HT-29 (cell line): ENCODE data around the gene PLXDC1. TPM values are rescaled to one million over a fixed set of nuclear protein-coding genes. Genes with fewer than 3 reads are reported as not detected.
"Not testable (repeated sequence)": the region's sequence is repeated elsewhere in the genome, so short reads cannot be mapped to it uniquely, and the experiment has no call there.

Source experiments
- DNase-seq: peaks from one replicate; pipeline ENCODE4 v3.0.0-alpha.2; 2015; ENCODE audit warnings: low spot score
- total RNA-seq: library from RNA; depleted of rRNA; stranded (reverse); fragments of >200 nt; shearing (Covaris generic); gene quantifications from 2 replicates; pipeline ENCODE4 v1.2.3, GENCODE V29; 2014

PLXDC1 gene
- total RNA-seq, 1 experiment from 2014 or later: not detected

GRCh38 chr17:39064374-39064773, 87.1 kb downstream of the PLXDC1 start:
- no peak for DNase-seq

- no peak for DNase-seq
Measured at GRCh38 chr17:39063681-39064069, 87.8 kb downstream of the PLXDC1 start.

DNA sequence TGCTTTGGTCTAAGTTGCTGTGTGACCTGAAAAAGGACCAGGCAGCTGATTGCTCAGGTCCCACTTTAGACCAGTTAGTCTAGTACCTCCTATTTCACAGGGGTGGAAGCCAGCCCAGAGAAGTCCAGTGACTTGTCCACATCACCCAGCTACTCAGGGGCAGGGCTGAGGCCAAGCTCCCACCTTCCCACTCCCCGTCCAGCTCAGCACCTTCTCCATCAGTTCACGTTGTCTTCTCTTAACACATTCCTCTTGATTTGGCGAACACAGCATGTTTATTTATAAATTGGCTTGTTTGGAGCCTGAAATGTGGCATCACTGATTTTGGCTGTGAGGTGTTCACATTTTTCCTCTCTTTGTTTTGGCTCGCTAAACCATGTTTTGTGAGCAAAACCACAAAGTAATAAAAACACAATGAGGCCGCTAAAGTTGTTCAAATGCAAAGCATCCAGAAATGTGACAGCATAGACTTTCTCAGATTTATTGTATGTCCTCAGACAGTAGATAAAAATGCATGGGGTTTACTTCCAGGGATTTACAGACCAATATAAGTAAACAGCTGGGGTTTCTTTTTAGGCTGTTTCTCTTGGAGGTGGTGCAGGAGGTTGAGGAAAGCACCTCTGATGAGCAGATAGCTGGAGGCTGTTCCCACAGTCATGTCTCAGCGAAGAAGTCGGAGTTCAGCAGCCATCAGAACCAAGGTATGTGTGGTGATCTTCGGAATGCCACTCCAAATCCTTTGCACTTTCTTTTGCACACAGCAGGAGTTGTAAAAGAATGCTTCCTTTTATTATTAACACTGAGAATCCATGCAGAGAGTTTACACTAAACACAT, 88.4 kb downstream of the PLXDC1 start:
- no peak for DNase-seq

GRCh38 chr17:39058524-39058923, 92.9 kb downstream of the PLXDC1 start:
- no peak for DNase-seq

- DNase-seq: no peak
Measured at GRCh38 chr17:39057701-39058206, 93.7 kb downstream of the PLXDC1 start.

- DNase-seq: no peak
Measured at GRCh38 chr17:39054111-39054645, 97.3 kb downstream of the PLXDC1 start.

DNA sequence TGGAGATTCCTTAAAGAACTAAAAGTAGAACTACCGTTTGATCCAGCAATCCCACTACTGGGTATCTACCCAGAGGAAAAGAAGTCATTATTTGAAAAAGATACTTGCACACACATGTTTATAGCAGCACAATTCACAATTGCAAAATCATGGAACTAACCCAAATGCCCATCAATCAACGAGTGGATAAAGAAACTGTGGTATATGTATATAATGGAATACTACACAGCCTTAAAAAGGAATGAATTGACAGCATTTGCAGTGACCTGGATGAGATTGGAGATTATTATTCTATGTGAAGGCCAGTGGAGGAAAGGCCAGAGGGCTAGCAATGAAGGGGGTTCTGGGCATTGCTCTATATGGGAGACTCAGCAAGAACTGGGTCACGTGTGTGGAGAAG, 99.0 kb downstream of the PLXDC1 start:
- DNase-seq: not testable (repeated sequence)

GRCh38 chr17:39051001-39051585, 100.3 kb downstream of the PLXDC1 start:
- DNase-seq: no peak

DNA sequence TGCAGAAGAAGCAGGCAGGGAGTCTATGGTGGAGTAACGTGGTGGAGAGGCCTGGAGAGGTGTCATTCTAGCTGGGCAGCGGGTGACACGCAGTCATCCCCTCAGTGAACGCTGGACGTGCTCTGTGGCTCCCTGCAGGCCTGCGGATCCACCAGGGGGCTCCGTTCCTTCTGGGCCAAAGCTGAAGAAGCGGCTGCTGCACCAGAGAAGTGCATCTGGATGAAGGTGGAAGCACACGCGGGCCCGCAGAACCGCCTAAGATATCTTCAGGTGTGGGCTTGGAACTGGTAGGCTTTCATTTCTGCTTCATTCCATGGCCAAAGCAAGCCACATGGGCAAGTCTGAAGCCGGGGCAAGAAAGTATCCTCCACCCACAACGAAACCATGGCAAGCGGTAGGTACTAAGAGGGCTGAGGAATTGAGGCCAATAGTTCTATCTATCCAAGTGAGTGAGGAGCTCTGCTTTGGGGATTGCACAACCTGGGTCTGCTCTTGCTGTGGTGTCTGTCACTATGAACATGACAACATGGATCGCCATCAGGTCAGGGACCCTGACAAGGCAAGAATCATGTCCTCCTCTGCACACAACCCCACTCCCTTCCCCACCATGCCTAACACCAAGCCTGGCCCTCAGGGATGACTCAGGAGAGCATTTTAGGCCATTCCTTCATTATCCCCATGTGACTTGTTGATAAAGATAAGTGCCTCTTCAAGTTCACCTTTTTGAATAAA, 105.3 kb downstream of the PLXDC1 start:
- DNase-seq: no peak

GRCh38 chr17:39036009-39036408, 115.4 kb downstream of the PLXDC1 start:
- DNase-seq: peak; percentile 53

- not testable (repeated sequence) for DNase-seq
Measured at GRCh38 chr17:39035578-39035977, 115.9 kb downstream of the PLXDC1 start.

- no peak for DNase-seq
Measured at GRCh38 chr17:39028690-39029089, 122.7 kb downstream of the PLXDC1 start.

GRCh38 chr17:39027455-39028035, 123.9 kb downstream of the PLXDC1 start:
- DNase-seq: no peak

- peak; percentile 71 for DNase-seq
Measured at GRCh38 chr17:39026980-39027451, 124.4 kb downstream of the PLXDC1 start.

- DNase-seq: not testable (repeated sequence)
Measured at GRCh38 chr17:39026346-39026745, 125.1 kb downstream of the PLXDC1 start.

DNA sequence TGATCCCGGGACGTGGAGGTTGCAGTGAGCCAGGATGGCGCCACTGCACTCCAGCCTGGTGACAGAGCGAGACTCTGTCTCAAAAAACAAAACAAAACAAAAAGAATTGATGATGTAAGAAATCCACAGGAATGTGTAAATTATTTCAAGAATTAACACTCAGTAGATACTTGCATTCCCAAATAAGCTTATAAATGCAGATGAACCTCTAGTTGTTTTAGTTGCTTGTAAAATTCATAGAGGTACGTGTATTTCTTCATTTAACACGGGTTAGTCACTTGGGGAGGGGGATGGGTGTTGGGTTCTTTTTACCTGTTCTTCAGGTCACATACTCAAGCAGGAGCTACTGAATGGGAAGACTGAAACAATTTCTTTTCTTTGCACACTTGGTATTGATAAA, 128.5 kb downstream of the PLXDC1 start:
- no peak for DNase-seq

GRCh38 chr17:39020037-39020436, 131.4 kb downstream of the PLXDC1 start:
- DNase-seq: not testable (repeated sequence)

GRCh38 chr17:39018267-39019134, 132.9 kb downstream of the PLXDC1 start:
- peak; percentile 25 for DNase-seq

DNA sequence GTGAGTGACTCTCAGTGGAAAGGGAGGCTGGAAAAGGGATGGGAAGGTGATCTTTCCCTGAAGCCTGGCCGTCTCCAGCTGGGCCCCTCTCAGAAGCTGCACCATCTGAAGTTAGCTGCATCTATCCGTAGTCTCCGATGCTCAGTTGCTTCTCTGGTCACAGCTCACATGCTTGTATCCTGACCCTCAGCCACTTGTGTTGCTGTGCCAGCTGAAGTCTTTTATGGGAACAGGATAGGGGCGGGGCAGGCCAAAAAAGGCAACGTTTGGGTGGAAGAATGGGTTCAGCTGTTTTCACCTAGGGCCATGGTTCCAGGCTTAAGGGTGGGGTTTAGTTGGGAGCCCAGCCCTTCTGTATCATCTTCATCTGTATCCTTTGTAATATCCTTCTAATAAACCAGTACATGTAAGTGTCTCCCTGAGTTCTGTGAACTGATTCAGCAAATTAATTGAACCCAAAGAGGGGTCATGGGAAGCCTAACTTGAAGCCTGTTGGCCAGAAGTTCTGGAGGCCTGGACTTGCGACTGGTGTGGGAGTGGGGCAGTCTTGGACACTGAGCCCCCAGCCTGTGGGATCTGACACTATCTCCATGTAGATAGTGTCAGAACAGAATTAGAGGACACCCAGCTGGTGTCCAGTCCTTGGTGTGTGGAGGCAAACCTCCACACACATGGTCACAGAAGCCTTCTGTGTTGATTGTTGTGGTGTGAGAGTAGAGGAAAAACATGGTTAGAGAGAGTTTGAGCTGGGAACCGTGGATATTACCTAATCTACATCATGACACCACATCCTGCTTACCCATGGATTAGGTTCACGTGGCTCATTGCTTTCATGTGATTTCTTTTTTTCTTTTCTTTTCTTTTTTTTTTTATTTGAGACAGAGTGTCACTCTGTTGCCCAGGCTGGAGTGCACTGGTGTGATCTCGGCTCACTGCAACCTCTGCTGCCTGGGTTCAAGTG, 135.0 kb downstream of the PLXDC1 start:
- no peak for DNase-seq
